OCI-LY7 (cell line): Measurements from ENCODE around the gene LRRC75A.

Experiments used
- CTCF ChIP-seq: fragments of 200-600 bp; sonication (generic); conservative IDR thresholded peaks from 2 replicates; pipeline ENCODE4 v1.5.1; 2014; ENCODE audit warnings: mild to moderate bottlenecking, antibody characterized with exemption, low read length, moderate library complexity, mixed read lengths
- EZH2phosphoT487 ChIP-seq: fragments of 200-600 bp; sonication (generic); IDR thresholded peaks from 2 replicates; pipeline ENCODE4 v1.6.1; 2018; ENCODE audit warnings: low read depth, borderline replicate concordance, mild to moderate bottlenecking, mixed run types, antibody characterized with exemption, low read length, moderate library complexity, mixed read lengths

GRCh38 chr17:16398270-16399267 lies 93.4 kb downstream of the LRRC75A start:
- TF ChIP-seq CTCF (no peak), EZH2phosphoT487 (no peak)
